HG02981 (cell line): ENCODE data around the gene ING5.
"Not testable (repeated sequence)": the region's sequence is repeated elsewhere in the genome, so short reads cannot be mapped to it uniquely, and the experiment has no call there.

Experiments
- ATAC-seq: cut with Tn5 transposase; IDR thresholded peaks from one replicate; pipeline ENCODE4 v1.9.1; 2021; ENCODE audit warnings: mild to moderate bottlenecking, moderate library complexity; ENCODE audit not compliant: unreplicated experiment

ING5 gene

GRCh38 chr2:241755777-241756176 lies 53.9 kb downstream of the ING5 start:
- no peak for ATAC-seq

- no peak for ATAC-seq
Measured at GRCh38 chr2:241759067-241759807, 57.4 kb downstream of the ING5 start.

DNA sequence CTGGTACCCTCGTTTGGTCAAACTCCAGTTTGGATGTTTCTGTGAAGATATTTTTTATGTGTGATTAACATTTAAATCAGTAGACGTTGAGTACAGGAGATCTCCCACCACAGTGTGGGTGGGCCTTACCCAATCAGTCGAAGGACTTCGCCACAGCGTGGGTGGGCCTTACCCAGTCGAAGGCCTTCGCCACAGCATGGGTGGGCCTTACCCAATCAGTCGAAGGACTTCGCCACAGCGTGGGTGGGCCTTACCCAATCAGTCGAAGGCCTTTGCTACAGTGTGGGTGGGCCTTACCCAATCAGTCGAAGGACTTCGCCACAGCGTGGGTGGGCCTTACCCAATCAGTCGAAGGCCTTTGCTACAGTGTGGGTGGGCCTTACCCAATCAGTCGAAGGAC lies 58.1 kb downstream of the ING5 start:
- ATAC-seq: not testable (repeated sequence)

DNA sequence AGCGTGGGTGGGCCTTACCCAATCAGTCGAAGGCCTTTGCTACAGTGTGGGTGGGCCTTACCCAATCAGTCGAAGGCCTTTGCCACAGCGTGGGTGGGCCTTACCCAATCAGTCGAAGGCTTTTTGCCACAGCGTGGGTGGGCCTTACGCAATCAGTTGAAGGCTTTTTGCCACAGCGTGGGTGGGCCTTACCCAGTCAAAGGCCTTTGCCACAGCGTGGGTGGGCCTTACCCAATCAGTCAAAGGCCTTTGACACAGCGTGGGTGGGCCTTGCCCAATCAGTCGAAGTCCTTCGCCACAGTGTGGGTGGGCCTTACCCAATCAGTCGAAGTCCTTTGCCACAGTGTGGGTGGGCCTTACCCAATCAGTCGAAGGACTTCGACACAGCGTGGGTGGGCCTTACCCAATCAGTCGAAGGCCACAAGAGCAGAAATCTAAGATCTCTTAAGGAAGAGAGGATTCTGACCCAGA lies 58.5 kb downstream of the ING5 start:
- ATAC-seq: no peak

GRCh38 chr2:241762321-241762932 lies 60.6 kb downstream of the ING5 start:
- ATAC-seq: no peak

DNA sequence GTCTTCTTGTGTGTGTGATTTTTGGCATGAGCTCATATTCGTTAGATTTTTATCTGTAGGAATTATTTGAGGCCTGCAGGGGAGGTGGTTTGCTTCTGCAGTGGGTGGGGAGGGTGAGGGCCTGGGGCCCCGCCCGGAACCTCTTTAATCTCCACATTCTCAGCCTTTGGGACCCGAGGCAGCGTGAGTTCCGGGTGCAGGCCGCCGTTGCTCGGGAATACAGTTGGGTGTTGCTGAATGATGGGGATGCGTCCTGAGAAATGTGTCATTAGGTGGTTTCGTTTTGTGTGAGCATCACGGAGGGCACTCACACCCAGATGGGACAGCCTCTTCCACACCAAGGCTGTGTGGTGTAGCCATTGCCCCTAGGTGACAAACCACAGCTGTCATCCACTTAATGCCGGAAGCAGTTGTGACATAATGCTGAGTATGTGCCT lies 61.1 kb downstream of the ING5 start:
- no peak for ATAC-seq

DNA sequence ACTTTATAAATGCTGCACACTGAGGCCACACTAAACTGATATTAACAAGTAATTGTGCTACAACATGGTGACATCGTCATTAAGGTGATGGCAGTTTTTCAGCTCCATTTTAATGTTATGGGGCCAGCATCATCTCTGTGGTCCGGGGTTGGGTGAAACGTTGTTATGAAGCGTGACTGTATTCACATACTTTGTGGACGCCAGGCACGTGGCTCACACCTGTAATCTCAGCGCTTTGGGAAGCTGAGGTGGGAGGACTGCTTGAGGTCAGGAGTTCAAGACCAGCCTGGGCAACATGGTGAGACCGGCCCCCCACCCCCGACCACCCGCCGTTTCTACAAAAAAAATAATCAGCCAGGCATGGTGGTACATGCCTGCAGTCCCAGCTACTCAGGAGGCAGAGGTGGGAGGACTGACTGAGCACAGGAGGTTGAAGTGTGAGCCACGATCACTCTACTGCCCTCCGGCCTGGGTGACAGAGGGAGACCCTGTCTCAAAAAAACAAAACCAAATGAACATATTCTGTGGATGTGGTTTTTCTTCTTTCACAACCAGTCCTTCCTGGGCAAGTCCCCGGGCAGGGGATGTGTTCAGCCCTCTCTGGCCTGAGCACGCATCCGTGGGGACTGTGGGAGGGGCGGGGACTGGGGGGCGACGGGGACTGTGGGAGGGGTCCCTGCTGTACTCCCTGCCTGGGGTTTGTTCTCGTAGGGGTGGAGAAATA lies 61.9 kb downstream of the ING5 start:
- no peak for ATAC-seq

- ATAC-seq: no peak
Measured at GRCh38 chr2:241764275-241765241, 62.7 kb downstream of the ING5 start.

- ATAC-seq: no peak
Measured at GRCh38 chr2:241767464-241768250, 65.8 kb downstream of the ING5 start.

DNA sequence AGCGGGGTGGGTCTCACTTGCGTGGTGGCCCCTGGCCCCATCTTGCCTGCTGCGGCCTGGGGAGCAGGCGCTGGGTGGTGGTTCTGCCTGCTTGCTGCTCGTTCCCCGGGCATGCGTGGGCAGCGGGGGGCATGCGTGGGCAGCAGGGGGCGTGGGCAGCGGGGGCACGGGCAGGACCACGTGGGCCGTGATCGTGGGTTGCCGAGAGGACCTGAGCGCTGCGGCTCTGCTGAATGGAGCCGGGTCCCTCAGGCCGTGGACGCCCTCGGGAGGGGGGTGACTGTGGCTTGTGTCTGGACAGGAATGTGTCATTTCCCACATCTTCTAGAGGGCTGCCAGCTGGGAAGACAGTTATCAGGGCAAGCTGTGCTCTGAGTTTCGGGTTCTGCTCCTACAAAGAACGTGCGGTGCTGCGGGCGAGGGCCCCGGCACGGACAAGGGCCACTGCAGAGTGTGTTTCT lies 66.4 kb downstream of the ING5 start:
- ATAC-seq: no peak

DNA sequence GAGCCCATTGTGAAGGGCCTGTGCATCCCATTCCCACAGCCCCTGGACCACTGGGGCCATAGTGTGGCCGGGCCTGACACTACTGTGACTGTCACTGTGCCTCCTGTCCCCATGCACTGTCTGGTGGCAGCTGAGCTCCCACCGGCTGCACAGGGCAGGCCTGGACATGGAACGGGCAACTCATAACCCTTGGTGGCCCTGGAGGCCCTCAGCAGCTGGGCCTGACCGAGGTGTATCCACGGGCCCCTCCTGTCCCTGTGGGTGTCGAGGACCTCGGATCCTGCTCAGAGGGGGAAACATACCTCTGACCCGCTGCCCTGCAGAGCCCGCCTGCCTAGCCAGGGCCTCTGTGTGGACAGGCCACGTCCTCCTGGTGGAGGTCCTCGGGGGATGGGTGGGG lies 67.0 kb downstream of the ING5 start:
- ATAC-seq: no peak

- ATAC-seq: no peak
Measured at GRCh38 chr2:241769819-241770184, 68.0 kb downstream of the ING5 start.

GRCh38 chr2:241770185-241770935 lies 68.5 kb downstream of the ING5 start:
- ATAC-seq: no peak

DNA sequence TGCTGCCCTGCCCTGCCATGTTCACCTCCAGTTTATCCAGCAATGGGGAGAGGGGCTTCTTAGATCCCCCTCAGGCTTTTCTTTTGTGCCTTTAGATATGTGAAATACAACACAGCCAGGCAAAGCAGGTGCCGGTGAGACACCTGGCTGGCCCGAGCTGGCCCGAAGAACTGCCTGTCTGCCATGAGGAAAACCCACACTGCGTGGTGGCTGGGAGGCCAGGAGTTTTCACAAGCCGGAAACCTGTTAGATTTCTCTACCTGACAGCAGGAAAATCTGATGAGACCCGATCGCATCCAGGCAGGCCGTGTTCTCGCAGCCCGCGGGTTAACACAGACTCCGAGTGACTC lies 69.1 kb downstream of the ING5 start:
- ATAC-seq: no peak

GRCh38 chr2:241771286-241772062 lies 69.6 kb downstream of the ING5 start:
- no peak for ATAC-seq

DNA sequence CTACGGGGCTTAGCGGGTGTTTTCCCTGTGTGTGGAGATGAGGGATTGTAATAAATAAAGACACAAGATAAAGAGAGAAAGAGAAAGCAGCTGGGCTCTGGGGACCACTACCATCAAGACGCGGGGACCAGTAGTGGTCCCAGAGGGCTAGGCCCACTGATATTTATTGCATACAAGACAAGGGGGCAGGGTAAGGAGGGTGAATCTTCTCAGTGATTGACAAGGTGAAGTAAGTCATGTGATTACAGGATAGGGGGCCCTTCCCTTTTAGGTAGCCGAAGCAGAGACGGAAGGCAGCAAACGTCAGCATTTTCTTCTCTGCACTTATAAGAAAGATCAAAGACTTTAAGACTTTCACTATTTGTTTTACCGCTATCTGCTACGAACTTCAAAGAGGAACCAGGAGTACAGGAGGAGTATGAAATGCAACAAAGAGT lies 70.2 kb downstream of the ING5 start:
- ATAC-seq: no peak

GRCh38 chr2:241773511-241774418 lies 71.9 kb downstream of the ING5 start:
- no peak for ATAC-seq
